ENCODE measurements around the gene CST7.
A peak's percentile ranks its signal among the peaks of the same experiment; 100 is the strongest.
"Not testable (repeated sequence)": the region's sequence is repeated elsewhere in the genome, so short reads cannot be mapped to it uniquely, and the experiment has no call there.

CST7 gene

DNA sequence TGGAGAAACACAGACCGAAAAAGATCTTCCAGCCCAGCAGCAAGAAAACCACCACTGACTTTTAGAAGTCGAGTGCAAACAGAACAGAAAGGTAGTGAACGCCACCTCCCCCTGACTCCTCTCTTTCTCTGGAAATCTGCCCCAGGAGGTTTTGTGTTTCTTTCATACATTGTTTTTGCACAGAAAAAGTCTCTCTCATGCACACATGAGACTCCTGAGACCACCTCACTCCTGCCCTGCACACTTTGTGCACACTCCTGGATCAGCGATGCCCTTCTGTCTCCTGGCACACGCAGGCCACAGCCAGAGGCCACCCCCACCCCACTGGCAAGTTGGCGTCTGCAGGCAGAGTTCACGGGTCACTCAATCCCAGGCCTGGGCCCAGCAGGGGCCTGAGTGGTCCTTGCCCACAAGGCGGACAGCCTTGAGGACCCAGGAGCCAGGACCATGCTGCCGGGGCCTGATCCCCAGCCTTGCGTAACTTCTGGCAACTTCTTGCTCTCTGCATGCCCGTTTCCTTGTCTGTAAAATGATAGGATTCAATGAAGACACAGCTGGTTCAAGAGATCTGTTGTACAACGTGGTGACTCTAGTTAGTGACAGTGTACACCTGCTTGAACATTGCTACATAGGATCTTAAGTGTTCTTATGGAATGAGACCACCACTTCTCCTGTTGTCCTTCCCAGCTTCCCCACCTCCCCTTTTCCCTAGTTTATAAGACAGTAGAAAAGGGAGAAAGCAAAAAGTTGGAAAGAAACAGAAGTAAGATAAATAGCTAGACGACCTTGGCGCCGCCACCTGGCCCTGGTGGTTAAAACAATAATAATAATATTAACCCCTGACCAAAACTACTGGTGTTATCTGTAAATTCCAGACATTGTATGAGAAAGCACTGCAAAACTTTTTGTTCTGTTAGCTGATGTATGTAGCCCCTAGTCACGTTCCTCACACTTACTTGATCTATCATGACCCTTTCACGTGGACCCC lies 30.2 kb upstream of the CST7 start:
- H3K36me3 ChIP-seq (replicated peaks): no peaks in the 10 kb centered on the region
- TF ChIP-seq, protein P1, sequence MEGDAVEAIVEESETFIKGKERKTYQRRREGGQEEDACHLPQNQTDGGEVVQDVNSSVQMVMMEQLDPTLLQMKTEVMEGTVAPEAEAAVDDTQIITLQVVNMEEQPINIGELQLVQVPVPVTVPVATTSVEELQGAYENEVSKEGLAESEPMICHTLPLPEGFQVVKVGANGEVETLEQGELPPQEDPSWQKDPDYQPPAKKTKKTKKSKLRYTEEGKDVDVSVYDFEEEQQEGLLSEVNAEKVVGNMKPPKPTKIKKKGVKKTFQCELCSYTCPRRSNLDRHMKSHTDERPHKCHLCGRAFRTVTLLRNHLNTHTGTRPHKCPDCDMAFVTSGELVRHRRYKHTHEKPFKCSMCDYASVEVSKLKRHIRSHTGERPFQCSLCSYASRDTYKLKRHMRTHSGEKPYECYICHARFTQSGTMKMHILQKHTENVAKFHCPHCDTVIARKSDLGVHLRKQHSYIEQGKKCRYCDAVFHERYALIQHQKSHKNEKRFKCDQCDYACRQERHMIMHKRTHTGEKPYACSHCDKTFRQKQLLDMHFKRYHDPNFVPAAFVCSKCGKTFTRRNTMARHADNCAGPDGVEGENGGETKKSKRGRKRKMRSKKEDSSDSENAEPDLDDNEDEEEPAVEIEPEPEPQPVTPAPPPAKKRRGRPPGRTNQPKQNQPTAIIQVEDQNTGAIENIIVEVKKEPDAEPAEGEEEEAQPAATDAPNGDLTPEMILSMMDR (IDR thresholded peaks at IDR 0.05; ENCODE audit: low read depth, low read length, missing control alignments): no peak
- no peak overlapping the region for H3K27ac ChIP-seq
- H3K4me3 ChIP-seq (ENCODE audit: low read depth, low read length): no peak overlapping the region
- H3K27me3 ChIP-seq (replicated peaks): no peaks in the 10 kb centered on the region
- no peak for DNase-seq
- in situ Hi-C loops (cut with HindIII; ENCODE audit: low pct_ligation_motif_present, low sequenced_read_pairs): no loop called here

GRCh38 chr20:24919665-24920064 lies 29.4 kb upstream of the CST7 start:
- H3K36me3 ChIP-seq (replicated peaks); H3K27me3 ChIP-seq (replicated peaks); in situ Hi-C loops (cut with HindIII; ENCODE audit: low pct_ligation_motif_present, low sequenced_read_pairs); DNase-seq; H3K27ac ChIP-seq; H3K4me3 ChIP-seq (ENCODE audit: low read depth, low read length): not testable (repeated sequence)

GRCh38 chr20:24920706-24921105 lies 28.4 kb upstream of the CST7 start:
- in situ Hi-C loops (cut with HindIII; ENCODE audit: low pct_ligation_motif_present, low sequenced_read_pairs); H3K4me3 ChIP-seq (ENCODE audit: low read depth, low read length); DNase-seq; H3K27ac ChIP-seq; H3K36me3 ChIP-seq (replicated peaks); H3K27me3 ChIP-seq (replicated peaks): not testable (repeated sequence)

- H3K27ac ChIP-seq; H3K27me3 ChIP-seq (replicated peaks); in situ Hi-C loops (cut with HindIII; ENCODE audit: low pct_ligation_motif_present, low sequenced_read_pairs); H3K4me3 ChIP-seq (ENCODE audit: low read depth, low read length); DNase-seq; H3K36me3 ChIP-seq (replicated peaks): not testable (repeated sequence)
These were observed 19.8 kb upstream of the CST7 start for GRCh38 chr20:24929259-24929658.

- H3K27me3 ChIP-seq (replicated peaks); H3K36me3 ChIP-seq (replicated peaks); DNase-seq; in situ Hi-C loops (cut with HindIII; ENCODE audit: low pct_ligation_motif_present, low sequenced_read_pairs); H3K4me3 ChIP-seq (ENCODE audit: low read depth, low read length); H3K27ac ChIP-seq: not testable (repeated sequence)
- TF ChIP-seq, protein P1 (IDR thresholded peaks at IDR 0.05; ENCODE audit: low read depth, low read length, missing control alignments): peak; percentile 3
These were observed 19.0 kb upstream of the CST7 start for GRCh38 chr20:24929867-24930723.

DNA sequence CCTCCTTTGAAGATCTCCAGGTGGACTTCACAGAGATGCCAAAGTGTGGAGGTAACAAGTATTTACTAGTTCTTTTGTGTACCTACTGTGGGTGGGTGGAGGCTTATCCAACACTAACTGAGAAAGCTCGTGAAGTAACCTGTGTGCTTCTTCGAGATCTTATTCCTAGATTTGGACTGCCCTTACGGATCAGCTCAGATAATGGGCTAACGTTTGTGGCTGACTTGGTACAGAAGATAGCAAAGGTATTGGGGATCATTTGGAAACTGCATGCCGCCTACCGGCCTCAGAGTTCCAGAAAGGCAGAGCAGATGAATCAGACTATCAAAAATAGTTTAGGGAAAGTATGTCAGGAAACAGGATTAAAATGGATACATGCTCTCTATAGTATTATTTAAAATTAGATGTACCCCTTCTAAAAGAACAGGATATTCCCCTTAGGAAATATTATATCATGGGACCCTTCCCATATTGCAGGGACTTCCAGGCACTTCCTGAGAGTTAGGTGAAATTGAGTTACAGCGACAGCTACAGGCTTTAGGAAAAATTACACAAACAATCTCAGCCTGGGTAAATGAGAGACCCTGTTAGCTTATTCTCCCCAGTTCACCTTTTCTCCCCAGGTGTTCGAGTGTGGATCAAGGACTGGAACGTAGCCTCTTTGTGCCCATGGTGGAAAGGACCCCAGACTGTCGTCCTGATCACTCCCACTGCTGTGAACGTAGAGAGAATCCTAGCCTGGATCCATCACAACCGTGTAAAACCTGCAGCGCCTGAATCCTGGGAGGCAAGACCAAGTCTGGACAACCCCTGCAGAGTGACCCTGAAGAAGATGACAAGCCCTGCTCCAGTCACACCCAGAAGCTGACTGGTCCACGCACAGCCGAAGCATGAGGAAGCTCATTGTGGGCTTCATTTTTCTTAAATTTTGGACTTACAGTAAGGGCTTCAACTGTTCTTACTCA lies 18.1 kb upstream of the CST7 start:
- DNase-seq; in situ Hi-C loops (cut with HindIII; ENCODE audit: low pct_ligation_motif_present, low sequenced_read_pairs); H3K36me3 ChIP-seq (replicated peaks); H3K27me3 ChIP-seq (replicated peaks); H3K4me3 ChIP-seq (ENCODE audit: low read depth, low read length); H3K27ac ChIP-seq: not testable (repeated sequence)
- TF ChIP-seq, protein P1 (IDR thresholded peaks at IDR 0.05; ENCODE audit: low read depth, low read length, missing control alignments): peak; percentile 57

DNA sequence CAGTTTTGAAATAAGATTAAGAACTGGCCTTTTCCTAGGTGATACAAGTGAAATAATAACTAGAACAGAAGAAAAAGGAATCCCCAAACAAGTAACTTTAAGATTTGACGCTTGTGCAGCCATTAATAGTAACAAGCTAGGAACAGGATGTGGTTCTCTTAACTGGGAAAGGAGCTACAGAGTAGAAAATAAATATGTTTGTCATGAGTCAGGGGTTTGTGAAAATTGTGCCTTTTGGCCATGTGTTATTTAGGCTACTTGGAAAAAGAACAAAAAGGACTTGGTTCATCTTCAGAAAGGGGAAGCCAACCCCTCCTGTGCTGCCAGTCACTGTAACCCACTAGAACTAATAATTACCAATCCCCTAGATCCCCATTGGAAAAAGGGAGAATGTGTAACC lies 17.2 kb upstream of the CST7 start:
- H3K27me3 ChIP-seq (replicated peaks); H3K4me3 ChIP-seq (ENCODE audit: low read depth, low read length); DNase-seq; in situ Hi-C loops (cut with HindIII; ENCODE audit: low pct_ligation_motif_present, low sequenced_read_pairs); H3K36me3 ChIP-seq (replicated peaks); H3K27ac ChIP-seq: not testable (repeated sequence)

All from brain microvascular endothelial cell (primary cell).